Ishikawa (cell line): ENCODE measurements around the gene MYRFL.

Source experiments
- CEBPB ChIP-seq: IDR thresholded peaks from 2 replicates; pipeline ENCODE4 v1.6.1; 2012
- CREB1 ChIP-seq: IDR thresholded peaks from 2 replicates; pipeline ENCODE4 v1.6.1; 2012; ENCODE audit warnings: low read depth
- EGR1 ChIP-seq: IDR thresholded peaks from 2 replicates; pipeline ENCODE4 v1.6.1; 2012
- EP300 ChIP-seq: IDR thresholded peaks from 2 replicates; pipeline ENCODE4 v1.6.1; 2012; ENCODE audit warnings: borderline replicate concordance
- FOXM1 ChIP-seq: IDR thresholded peaks from 2 replicates; pipeline ENCODE4 v1.6.1; 2012; ENCODE audit warnings: low read depth, borderline replicate concordance
- NFIC ChIP-seq: IDR thresholded peaks from 2 replicates; pipeline ENCODE4 v1.6.1; 2012
- RAD21 ChIP-seq: IDR thresholded peaks from 2 replicates; pipeline ENCODE4 v1.6.1; 2012; ENCODE audit warnings: low read depth
- TAF1 ChIP-seq: IDR thresholded peaks from 2 replicates; pipeline ENCODE4 v1.6.1; 2012; ENCODE audit warnings: low read depth, mild to moderate bottlenecking
- TCF12 ChIP-seq: IDR thresholded peaks from 2 replicates; pipeline ENCODE4 v1.6.1; 2012; ENCODE audit warnings: low read depth
- TEAD4 ChIP-seq: IDR thresholded peaks from 2 replicates; pipeline ENCODE4 v1.6.1; 2012
- YY1 ChIP-seq: IDR thresholded peaks from 2 replicates; pipeline ENCODE4 v1.6.1; 2012; ENCODE audit warnings: low read depth
- TF ChIP-seq, protein P1 (sequence below): IDR thresholded peaks from 2 replicates; pipeline ENCODE4 v1.6.1; 2012; ENCODE audit warnings: low read depth, mild to moderate bottlenecking
- TF ChIP-seq, protein P2 (sequence below): IDR thresholded peaks from 2 replicates; pipeline ENCODE4 v1.6.1; 2012
- TF ChIP-seq, protein P3 (sequence below): IDR thresholded peaks from 2 replicates; pipeline ENCODE4 v1.6.1; 2012

DNA sequence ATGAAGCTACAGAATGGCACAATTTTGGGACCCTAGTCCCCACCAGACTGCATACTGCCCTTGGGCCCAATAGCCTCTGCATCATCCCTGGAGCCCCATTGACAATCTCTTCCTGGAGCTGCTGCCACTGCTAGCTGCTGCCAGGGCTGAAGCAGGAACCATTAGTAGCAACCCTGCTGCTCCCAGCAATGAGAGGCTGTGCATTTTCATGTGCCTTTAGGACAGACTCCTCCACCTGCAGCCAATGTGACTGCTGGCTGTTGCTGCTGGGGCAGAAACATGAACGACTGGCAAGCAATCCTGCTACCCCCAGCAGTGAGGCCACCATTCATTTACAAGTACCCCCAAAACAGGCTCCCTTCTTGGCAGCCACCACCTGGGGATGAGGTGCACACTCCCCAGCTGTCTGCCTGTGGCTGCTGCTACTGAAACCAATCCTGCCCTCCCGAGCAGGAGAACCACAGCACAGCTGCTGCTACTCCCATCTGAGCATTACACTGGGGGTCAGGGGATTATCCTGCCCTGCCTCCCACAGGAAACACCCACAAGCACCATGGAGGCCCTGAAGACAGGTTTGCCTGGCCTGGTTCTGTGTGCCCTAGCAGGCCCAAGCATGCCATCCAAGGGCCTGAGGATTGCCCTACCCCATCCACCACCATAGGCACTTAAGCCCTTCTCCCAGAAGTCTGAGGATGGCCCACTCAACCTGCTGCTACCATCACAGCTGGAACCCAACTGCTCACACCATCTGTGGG is 181.0 kb downstream of the MYRFL start:
- TF ChIP-seq YY1 = no peak
- no peak for TF ChIP-seq TAF1
- no peak for TF ChIP-seq CEBPB
- TF ChIP-seq RAD21 = no peak
- TF ChIP-seq, protein P1, sequence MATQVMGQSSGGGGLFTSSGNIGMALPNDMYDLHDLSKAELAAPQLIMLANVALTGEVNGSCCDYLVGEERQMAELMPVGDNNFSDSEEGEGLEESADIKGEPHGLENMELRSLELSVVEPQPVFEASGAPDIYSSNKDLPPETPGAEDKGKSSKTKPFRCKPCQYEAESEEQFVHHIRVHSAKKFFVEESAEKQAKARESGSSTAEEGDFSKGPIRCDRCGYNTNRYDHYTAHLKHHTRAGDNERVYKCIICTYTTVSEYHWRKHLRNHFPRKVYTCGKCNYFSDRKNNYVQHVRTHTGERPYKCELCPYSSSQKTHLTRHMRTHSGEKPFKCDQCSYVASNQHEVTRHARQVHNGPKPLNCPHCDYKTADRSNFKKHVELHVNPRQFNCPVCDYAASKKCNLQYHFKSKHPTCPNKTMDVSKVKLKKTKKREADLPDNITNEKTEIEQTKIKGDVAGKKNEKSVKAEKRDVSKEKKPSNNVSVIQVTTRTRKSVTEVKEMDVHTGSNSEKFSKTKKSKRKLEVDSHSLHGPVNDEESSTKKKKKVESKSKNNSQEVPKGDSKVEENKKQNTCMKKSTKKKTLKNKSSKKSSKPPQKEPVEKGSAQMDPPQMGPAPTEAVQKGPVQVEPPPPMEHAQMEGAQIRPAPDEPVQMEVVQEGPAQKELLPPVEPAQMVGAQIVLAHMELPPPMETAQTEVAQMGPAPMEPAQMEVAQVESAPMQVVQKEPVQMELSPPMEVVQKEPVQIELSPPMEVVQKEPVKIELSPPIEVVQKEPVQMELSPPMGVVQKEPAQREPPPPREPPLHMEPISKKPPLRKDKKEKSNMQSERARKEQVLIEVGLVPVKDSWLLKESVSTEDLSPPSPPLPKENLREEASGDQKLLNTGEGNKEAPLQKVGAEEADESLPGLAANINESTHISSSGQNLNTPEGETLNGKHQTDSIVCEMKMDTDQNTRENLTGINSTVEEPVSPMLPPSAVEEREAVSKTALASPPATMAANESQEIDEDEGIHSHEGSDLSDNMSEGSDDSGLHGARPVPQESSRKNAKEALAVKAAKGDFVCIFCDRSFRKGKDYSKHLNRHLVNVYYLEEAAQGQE = no peak
- TF ChIP-seq FOXM1 = no peak
- no peak for TF ChIP-seq EP300
- TF ChIP-seq, protein P2, sequence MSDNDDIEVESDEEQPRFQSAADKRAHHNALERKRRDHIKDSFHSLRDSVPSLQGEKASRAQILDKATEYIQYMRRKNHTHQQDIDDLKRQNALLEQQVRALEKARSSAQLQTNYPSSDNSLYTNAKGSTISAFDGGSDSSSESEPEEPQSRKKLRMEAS = no peak
- TF ChIP-seq NFIC = no peak
- TF ChIP-seq, protein P3, sequence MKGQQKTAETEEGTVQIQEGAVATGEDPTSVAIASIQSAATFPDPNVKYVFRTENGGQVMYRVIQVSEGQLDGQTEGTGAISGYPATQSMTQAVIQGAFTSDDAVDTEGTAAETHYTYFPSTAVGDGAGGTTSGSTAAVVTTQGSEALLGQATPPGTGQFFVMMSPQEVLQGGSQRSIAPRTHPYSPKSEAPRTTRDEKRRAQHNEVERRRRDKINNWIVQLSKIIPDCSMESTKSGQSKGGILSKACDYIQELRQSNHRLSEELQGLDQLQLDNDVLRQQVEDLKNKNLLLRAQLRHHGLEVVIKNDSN = no peak
- no peak for TF ChIP-seq EGR1
- TF ChIP-seq CREB1 = no peak
- TF ChIP-seq TEAD4 = no peak
- TF ChIP-seq TCF12 = no peak
